Mesenchymal stem cell (in vitro differentiated cells and primary cell): ENCODE results near the gene KLK5. TPM values are rescaled to one million over a fixed set of nuclear protein-coding genes. Genes with fewer than 3 reads are reported as not detected.

Experiments used
- DNase-seq: peaks from one replicate; pipeline ENCODE4 v3.0.0-alpha.2; 2013
- H2AFZ ChIP-seq: one replicate; pipeline ENCODE4 v1.6.1; 2013; ENCODE audit warnings: low read depth, mild to moderate bottlenecking, control low read depth, inconsistent platforms, low read length, moderate library complexity
- H2AK5ac ChIP-seq: 2 replicates; pipeline ENCODE4 v1.6.1; 2013; ENCODE audit warnings: low read length, moderate library complexity, mild to moderate bottlenecking, inconsistent platforms; ENCODE audit not compliant: severe bottlenecking
- H2BK120ac ChIP-seq: one replicate; pipeline ENCODE4 v1.6.1; 2013; ENCODE audit warnings: low read depth, mild to moderate bottlenecking, inconsistent platforms, low read length, moderate library complexity
- H2BK12ac ChIP-seq, 2 experiments: one replicate each; pipeline ENCODE4 v1.6.1; 2013; ENCODE audit warnings: inconsistent platforms in 2 of 2, low read length in 2 of 2, mild to moderate bottlenecking in 2 of 2, moderate library complexity in 2 of 2, control low read depth in 1 of 2
- H2BK15ac ChIP-seq: one replicate; pipeline ENCODE4 v1.6.1; 2013; ENCODE audit warnings: mild to moderate bottlenecking, low read depth, inconsistent platforms; ENCODE audit not compliant: poor library complexity, severe bottlenecking
- H2BK5ac ChIP-seq: 2 replicates; pipeline ENCODE4 v1.6.1; 2013; ENCODE audit warnings: low read depth, mild to moderate bottlenecking, low read length, control low read depth, inconsistent platforms; ENCODE audit not compliant: poor library complexity, severe bottlenecking
- H3K14ac ChIP-seq, 2 experiments: one replicate each; pipeline ENCODE4 v1.6.1; 2013; ENCODE audit warnings: inconsistent platforms in 2 of 2, low read length in 2 of 2, control low read depth in 1 of 2, mild to moderate bottlenecking in 1 of 2, moderate library complexity in 1 of 2
- H3K18ac ChIP-seq, 2 experiments: one replicate each; pipeline ENCODE4 v1.6.1; 2013; ENCODE audit warnings: inconsistent platforms in 2 of 2, low read length in 2 of 2, control low read depth in 1 of 2, low read depth in 1 of 2, mild to moderate bottlenecking in 1 of 2
- H3K23ac ChIP-seq, 2 experiments: one replicate each; pipeline ENCODE4 v1.6.1; 2013; ENCODE audit warnings: inconsistent platforms in 2 of 2, low read length in 2 of 2, mild to moderate bottlenecking in 2 of 2, moderate library complexity in 2 of 2, control low read depth in 1 of 2
- H3K27ac ChIP-seq: 2 replicates; pipeline ENCODE4 v1.5.1; 2013; ENCODE audit warnings: mild to moderate bottlenecking, moderate library complexity, low read length, control low read depth, inconsistent platforms; ENCODE audit not compliant: poor library complexity, severe bottlenecking
- H3K27me3 ChIP-seq, 2 experiments: 2 replicates each; pipeline versions ENCODE4 v1.6.1 to v1.7.0; 2013; ENCODE audit warnings: low read length in 2 of 2, mild to moderate bottlenecking in 2 of 2, moderate library complexity in 2 of 2, control low read depth in 1 of 2, inconsistent platforms in 1 of 2; ENCODE audit not compliant: control insufficient read depth in 1 of 2, insufficient read depth in 1 of 2
- H3K36me3 ChIP-seq, 2 experiments: 2 replicates each; pipeline versions ENCODE4 v1.6.1 to v1.7.0; 2013; ENCODE audit warnings: low read length in 2 of 2, control low read depth in 1 of 2, inconsistent platforms in 1 of 2, low read depth in 1 of 2, mild to moderate bottlenecking in 1 of 2; ENCODE audit not compliant: insufficient read depth in 2 of 2, control insufficient read depth in 1 of 2
- H3K4ac ChIP-seq, 2 experiments: one replicate each; pipeline ENCODE4 v1.6.1; 2013; ENCODE audit warnings: inconsistent platforms in 2 of 2, low read length in 2 of 2, mild to moderate bottlenecking in 2 of 2, moderate library complexity in 2 of 2, control low read depth in 1 of 2, low read depth in 1 of 2
- H3K4me1 ChIP-seq: 2 replicates; pipeline ENCODE4 v1.6.1; 2013; ENCODE audit warnings: low read depth, low read length, control low read depth; ENCODE audit not compliant: control insufficient read depth, insufficient read depth
- H3K4me2 ChIP-seq: 2 replicates; pipeline ENCODE4 v1.6.1; 2013; ENCODE audit warnings: low read length, mild to moderate bottlenecking, inconsistent platforms; ENCODE audit not compliant: poor library complexity, severe bottlenecking
- H3K4me3 ChIP-seq, 2 experiments: 2 replicates each; pipeline versions ENCODE4 v1.5.1 to v1.7.0; 2013; ENCODE audit warnings: low read length in 2 of 2, mild to moderate bottlenecking in 2 of 2, control low read depth in 1 of 2, low read depth in 1 of 2; ENCODE audit not compliant: insufficient read depth in 1 of 2
- H3K79me1 ChIP-seq: replicated peaks from 2 replicates; pipeline ENCODE4 v1.6.1; 2013; ENCODE audit warnings: mild to moderate bottlenecking, control low read depth, low read length, inconsistent platforms; ENCODE audit not compliant: poor library complexity, severe bottlenecking
- H3K9ac ChIP-seq: 2 replicates; pipeline ENCODE4 v1.7.0; 2013; ENCODE audit warnings: mild to moderate bottlenecking, low read length, moderate library complexity
- H3K9me3 ChIP-seq: 2 replicates; pipeline ENCODE4 v1.7.0; 2013; ENCODE audit warnings: mild to moderate bottlenecking, low read length; ENCODE audit not compliant: control insufficient read depth
- H4K8ac ChIP-seq: one replicate; pipeline ENCODE4 v1.6.1; 2013; ENCODE audit warnings: inconsistent platforms, mild to moderate bottlenecking, low read length, moderate library complexity
- H4K91ac ChIP-seq: one replicate; pipeline ENCODE4 v1.6.1; 2013; ENCODE audit warnings: mild to moderate bottlenecking, low read length, inconsistent platforms
- WGBS: methylation state at CpG from one replicate; pipeline ENCODE4 v1.1.7; 2013; ENCODE audit warnings: mixed read lengths; 5-methylcytosine and 5-hydroxymethylcytosine counted together
- polyA plus RNA-seq, 2 experiments: library from polyadenylated mRNA; stranded (reverse); fragments of 200-250 nt; gene quantifications; one replicate each; pipeline ENCODE4 v1.2.3, GENCODE V29; 2013

The KLK5 gene
- not detected for polyA plus RNA-seq (2013, experiment 1 of 2)
- not detected for polyA plus RNA-seq (2013, experiment 2 of 2)

- whole genome bisulfite sequencing: 40% methylated on average over 7 of the region's 7 CpGs
- Histone ChIP-seq H2BK120ac (no peak within 1 kb of the TSS), H3K4me3 (no peak within 1 kb of the TSS), H2BK12ac (no peak within 1 kb of the TSS), H3K14ac (no peak within 1 kb of the TSS), H3K9me3 (no peaks in the 10 kb centered on the region), H2BK5ac (no peak within 1 kb of the TSS), H2AFZ (no peak within 1 kb of the TSS), H3K18ac (no peak within 1 kb of the TSS), H3K27ac (no peak within 1 kb of the TSS), H2AK5ac (no peak within 1 kb of the TSS), H3K9ac (no peak within 1 kb of the TSS), H4K8ac (no peak within 1 kb of the TSS), H3K4me1 (no peaks in the 10 kb centered on the region), H3K79me1 (no peaks in the 10 kb centered on the region), H3K36me3 (no peaks in the 10 kb centered on the region), H3K4me2 (no peak within 1 kb of the TSS), H3K23ac (no peak within 1 kb of the TSS), H3K27me3 (peaks cover 0 to 24% of the 10 kb centered on the region in 2 experiments), H2BK15ac (no peak within 1 kb of the TSS), H3K4ac (no peak within 1 kb of the TSS), H4K91ac (no peak within 1 kb of the TSS)
- DNase-seq: no peak
Observed at GRCh38 chr19:50952910-50953309, at the start of gene KLK5. KLK5 (minus strand) TSS chr19:50953038; CDS start chr19:50952657, 381 bp downstream.

GRCh38 chr19:51002089-51002532, 49.3 kb upstream of the KLK5 start:
- 29% methylated on average over 11 of the region's 12 CpGs for WGBS
- Histone ChIP-seq H4K91ac (no peak overlapping the region), H3K27ac (no peak overlapping the region), H3K18ac (no peak overlapping the region), H3K4me3 (no peak overlapping the region), H2AFZ (no peak overlapping the region), H3K4me2 (no peak overlapping the region), H2BK15ac (no peak overlapping the region), H3K14ac (no peak overlapping the region), H3K23ac (no peak overlapping the region), H3K9ac (no peak overlapping the region), H3K36me3 (no peaks in the 10 kb centered on the region), H3K27me3 (peaks cover 0 to 48% of the 10 kb centered on the region in 2 experiments), H2BK5ac (no peak overlapping the region), H2BK12ac (no peak overlapping the region), H3K4ac (no peak overlapping the region), H3K9me3 (no peaks in the 10 kb centered on the region), H2AK5ac (no peak overlapping the region), H3K4me1 (no peaks in the 10 kb centered on the region), H2BK120ac (no peak overlapping the region), H4K8ac (no peak overlapping the region), H3K79me1 (no peaks in the 10 kb centered on the region)
- no peak for DNase-seq

- no peaks in the 10 kb centered on the region for H3K36me3 ChIP-seq
- H3K4me2 ChIP-seq: no peak within 1 kb of the TSS
- H4K91ac ChIP-seq: no peak within 1 kb of the TSS
- WGBS: 27% methylated on average over 4 of the region's 7 CpGs
- no peak within 1 kb of the TSS for H3K4me3 ChIP-seq
- no peaks in the 10 kb centered on the region for H3K4me1 ChIP-seq
- H2BK120ac ChIP-seq: no peak within 1 kb of the TSS
- H3K27me3 ChIP-seq: peaks cover 0 to 51% of the 10 kb centered on the region in 2 experiments
- H3K14ac ChIP-seq: no peak within 1 kb of the TSS
- H2BK5ac ChIP-seq: no peak within 1 kb of the TSS
- no peak within 1 kb of the TSS for H3K23ac ChIP-seq
- H3K4ac ChIP-seq: no peak within 1 kb of the TSS
- H3K27ac ChIP-seq: no peak within 1 kb of the TSS
- H2AFZ ChIP-seq: no peak within 1 kb of the TSS
- no peak within 1 kb of the TSS for H2AK5ac ChIP-seq
- no peak within 1 kb of the TSS for H2BK15ac ChIP-seq
- no peaks in the 10 kb centered on the region for H3K79me1 ChIP-seq
- H3K9ac ChIP-seq: no peak within 1 kb of the TSS
- no peak for DNase-seq
- no peaks in the 10 kb centered on the region for H3K9me3 ChIP-seq
- H2BK12ac ChIP-seq: no peak within 1 kb of the TSS
- no peak within 1 kb of the TSS for H4K8ac ChIP-seq
- no peak within 1 kb of the TSS for H3K18ac ChIP-seq
Observed at GRCh38 chr19:51001515-51001914, 48.7 kb upstream of the KLK5 start, which contains the start of gene KLK8. KLK8 (minus strand) TSS chr19:51001604; CDS start chr19:51001167, 437 bp downstream.

- H4K91ac ChIP-seq: no peak overlapping the region
Observed at GRCh38 chr19:51000981-51001380, 48.1 kb upstream of the KLK5 start.

More at GRCh38 chr19:51000981-51001380, 48.1 kb upstream of the KLK5 start:
- Histone ChIP-seq H3K4me1 (no peaks in the 10 kb centered on the region), H3K9me3 (no peaks in the 10 kb centered on the region), H3K4me3 (no peak overlapping the region), H2BK15ac (no peak overlapping the region), H3K27ac (no peak overlapping the region), H3K36me3 (no peaks in the 10 kb centered on the region), H2AFZ (no peak overlapping the region), H2BK5ac (no peak overlapping the region), H3K23ac (no peak overlapping the region), H3K27me3 (peaks cover 0 to 46% of the 10 kb centered on the region in 2 experiments), H3K4ac (no peak overlapping the region), H3K79me1 (no peaks in the 10 kb centered on the region), H2BK120ac (no peak overlapping the region), H2BK12ac (no peak overlapping the region), H3K18ac (no peak overlapping the region), H2AK5ac (no peak overlapping the region), H4K8ac (no peak overlapping the region), H3K9ac (no peak overlapping the region), H3K14ac (no peak overlapping the region), H3K4me2 (no peak overlapping the region)
- DNase-seq: no peak
- 24% methylated on average over 13 of the region's 16 CpGs for WGBS
